CD1c-positive myeloid dendritic cell (primary cell): ENCODE measurements around the gene PDE3A.
A peak's percentile ranks its signal among the peaks of the same experiment; 100 is the strongest.
"Not testable (repeated sequence)": the region's sequence is repeated elsewhere in the genome, so short reads cannot be mapped to it uniquely, and the experiment has no call there.

Experiments
- DNase-seq: peaks from one replicate; pipeline ENCODE4 v3.0.0-alpha.2; 2016; ENCODE audit errors: extremely low spot score

Gene PDE3A

GRCh38 chr12:20368114-20368650 is at the start of gene PDE3A:
Gene PDE3A, plus strand, starts transcription at chr12:20368537. Its CDS starts 748 bp downstream, at chr12:20369285.
- DNase-seq: peak; percentile 56

GRCh38 chr12:20319366-20319765 is 49.0 kb upstream of the PDE3A start:
- no peak for DNase-seq

- DNase-seq: no peak
Measured at GRCh38 chr12:20320552-20320951, 47.8 kb upstream of the PDE3A start.

- DNase-seq: not testable (repeated sequence)
Measured at GRCh38 chr12:20330826-20331505, 37.4 kb upstream of the PDE3A start.

GRCh38 chr12:20339060-20339459 is 29.3 kb upstream of the PDE3A start:
- DNase-seq: no peak

- no peak for DNase-seq
Measured at GRCh38 chr12:20342111-20342510, 26.2 kb upstream of the PDE3A start.

GRCh38 chr12:20345866-20346265 is 22.5 kb upstream of the PDE3A start:
- no peak for DNase-seq

GRCh38 chr12:20350026-20350425 is 18.3 kb upstream of the PDE3A start:
- DNase-seq: no peak

- no peak for DNase-seq
Measured at GRCh38 chr12:20350495-20350894, 17.8 kb upstream of the PDE3A start.

GRCh38 chr12:20351406-20351805 is 16.9 kb upstream of the PDE3A start:
- DNase-seq: no peak

- DNase-seq: no peak
Measured at GRCh38 chr12:20356048-20356447, 12.3 kb upstream of the PDE3A start.

GRCh38 chr12:20360407-20360806 is 7.9 kb upstream of the PDE3A start:
- DNase-seq: no peak

- no peak for DNase-seq
Measured at GRCh38 chr12:20361416-20361815, 6.9 kb upstream of the PDE3A start.

- no peak for DNase-seq
Measured at GRCh38 chr12:20364501-20364900, 3.8 kb upstream of the PDE3A start.

- no peak for DNase-seq
Measured at GRCh38 chr12:20366776-20367409, 1.4 kb upstream of the PDE3A start.

GRCh38 chr12:20367583-20368113 is 689 bp upstream of the PDE3A start:
- DNase-seq: no peak

GRCh38 chr12:20368651-20369304 is 441 bp downstream of the PDE3A start:
- peak; percentile 9 for DNase-seq

- peak; percentile 26 for DNase-seq
Measured at GRCh38 chr12:20369305-20370013, 1.1 kb downstream of the PDE3A start.

- no peak for DNase-seq
Measured at GRCh38 chr12:20370014-20370386, 1.7 kb downstream of the PDE3A start.

GRCh38 chr12:20370866-20371519 is 2.7 kb downstream of the PDE3A start:
- no peak for DNase-seq

- no peak for DNase-seq
Measured at GRCh38 chr12:20372326-20373096, 4.2 kb downstream of the PDE3A start.
